ENCODE data around the gene VPS9D1.
"Not testable (repeated sequence)": the region's sequence is repeated elsewhere in the genome, so short reads cannot be mapped to it uniquely, and the experiment has no call there.

VPS9D1 gene

DNA sequence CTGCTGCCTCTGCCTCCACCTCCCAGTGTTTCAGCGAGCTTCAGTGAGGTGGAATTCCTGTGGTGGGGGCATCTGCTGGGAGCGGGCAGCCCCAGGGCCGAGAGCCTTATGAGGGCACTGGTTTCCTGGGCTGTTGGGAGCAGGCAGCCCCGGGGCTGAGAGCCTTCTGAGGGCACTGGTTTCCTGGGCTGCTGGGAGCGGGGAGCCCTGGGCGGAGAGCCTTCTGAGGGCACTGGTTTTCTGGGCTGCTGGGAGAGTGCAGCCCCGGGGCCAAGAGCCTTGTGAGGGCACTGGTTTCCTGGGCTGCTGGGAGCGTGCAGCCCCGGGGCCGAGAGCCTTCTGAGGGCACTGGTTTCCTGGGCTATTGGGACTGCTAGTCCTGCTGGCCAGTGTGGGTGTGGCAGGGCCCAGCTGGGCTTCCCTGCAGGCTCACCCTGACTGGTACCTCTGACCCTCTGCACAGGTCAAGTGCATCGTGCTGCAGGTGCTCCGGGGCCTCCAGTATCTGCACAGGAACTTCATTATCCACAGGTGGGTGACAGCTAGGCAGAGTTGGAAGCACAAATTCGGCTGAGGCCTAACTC is 28.6 kb downstream of the VPS9D1 start:
- no peak for DNase-seq

DNA sequence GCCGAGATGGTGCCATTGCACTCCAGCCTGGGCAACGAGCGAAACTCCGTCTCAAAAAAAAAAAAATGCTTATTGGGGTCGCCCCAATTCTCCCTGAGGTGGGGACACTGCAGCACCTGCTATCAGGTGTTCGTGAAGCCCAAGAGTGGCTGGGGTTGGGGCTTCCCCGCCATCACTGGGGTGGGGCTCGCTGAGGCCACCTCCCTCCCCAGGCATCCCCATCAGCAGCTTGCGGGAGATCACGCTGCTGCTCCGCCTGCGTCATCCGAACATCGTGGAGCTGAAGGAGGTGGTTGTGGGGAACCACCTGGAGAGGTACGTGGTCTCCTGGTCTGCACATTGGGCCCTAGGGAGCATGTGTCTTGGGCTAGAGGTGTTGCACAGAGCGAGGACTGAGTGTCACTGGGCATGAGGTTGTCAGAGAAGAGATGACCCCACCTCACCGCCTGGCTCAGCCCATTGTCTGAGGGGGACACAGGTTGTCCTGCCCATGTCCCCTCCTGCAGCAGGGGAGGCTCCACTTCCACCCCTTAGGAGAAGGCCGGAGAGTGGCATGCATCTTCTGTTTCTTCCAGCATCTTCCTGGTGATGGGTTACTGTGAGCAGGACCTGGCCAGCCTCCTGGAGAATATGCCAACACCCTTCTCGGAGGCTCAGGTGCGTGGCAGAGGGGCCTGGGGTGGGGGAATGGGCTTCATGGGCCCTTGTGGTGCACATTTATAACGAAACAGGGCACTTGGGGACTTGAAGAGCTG is 29.3 kb downstream of the VPS9D1 start:
- DNase-seq, result no peak

DNA sequence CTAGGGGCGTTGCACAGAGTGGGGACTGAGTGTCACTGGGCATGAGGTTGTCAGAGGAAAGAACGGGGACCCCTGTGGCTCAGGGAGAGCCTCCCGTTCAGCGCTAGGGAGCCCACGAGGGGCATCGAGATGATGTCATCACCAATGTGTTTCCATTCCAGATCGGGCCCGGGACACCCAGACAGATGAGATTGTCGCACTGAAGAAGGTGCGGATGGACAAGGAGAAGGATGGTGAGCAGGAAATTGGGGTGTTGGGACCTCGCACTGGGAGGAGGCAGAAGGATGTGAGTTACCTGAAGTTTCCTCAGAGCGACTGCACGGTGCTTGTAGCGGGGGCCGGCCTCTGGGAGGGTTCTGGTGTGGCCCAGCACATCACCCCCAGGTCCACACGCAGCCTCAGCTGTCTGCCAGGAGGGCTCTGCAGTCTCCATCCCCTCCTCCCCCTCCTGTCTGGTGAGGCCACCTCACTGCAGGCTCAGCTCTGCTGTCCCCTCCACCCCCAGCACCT is 30.3 kb downstream of the VPS9D1 start:
- no peak for DNase-seq

DNA sequence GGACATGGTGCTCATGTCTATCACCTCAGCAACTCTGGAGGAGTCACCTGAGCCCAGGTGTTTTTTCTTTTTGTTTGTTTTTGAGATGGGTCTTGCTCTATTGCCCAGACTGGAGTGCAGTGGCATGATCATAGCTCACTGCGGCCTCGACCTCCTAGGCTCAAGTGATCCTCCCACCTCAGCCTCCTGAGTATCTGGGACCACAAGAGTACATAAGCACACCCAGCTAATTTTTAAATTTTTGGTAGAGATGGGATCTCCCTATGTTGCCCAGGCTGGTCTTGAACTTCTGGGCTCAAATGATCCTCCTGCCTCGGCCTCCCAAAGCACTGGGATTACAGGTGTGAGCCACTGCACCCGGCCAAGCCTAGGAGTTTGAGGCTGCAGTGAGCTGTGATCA is 31.1 kb downstream of the VPS9D1 start:
- DNase-seq, result not testable (repeated sequence)

DNA sequence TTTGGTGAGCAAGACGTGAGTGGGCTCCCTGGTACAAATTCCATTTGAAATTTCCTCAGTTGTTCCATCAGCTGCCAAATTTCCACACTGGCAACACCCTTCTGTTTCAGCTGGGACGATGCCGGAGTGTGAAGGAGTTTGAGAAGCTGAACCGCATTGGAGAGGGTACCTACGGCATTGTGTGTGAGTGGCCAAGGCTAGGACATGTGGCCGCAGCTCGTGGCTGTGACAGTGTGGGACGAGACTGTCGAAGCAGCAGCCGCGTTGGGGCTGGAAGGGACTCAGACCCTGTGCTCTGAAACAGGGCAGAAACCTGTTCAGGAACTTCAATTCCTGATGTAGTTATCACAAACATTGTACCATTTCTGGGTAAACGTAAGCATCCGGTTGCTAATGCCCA is 31.6 kb downstream of the VPS9D1 start:
- DNase-seq, result no peak

DNA sequence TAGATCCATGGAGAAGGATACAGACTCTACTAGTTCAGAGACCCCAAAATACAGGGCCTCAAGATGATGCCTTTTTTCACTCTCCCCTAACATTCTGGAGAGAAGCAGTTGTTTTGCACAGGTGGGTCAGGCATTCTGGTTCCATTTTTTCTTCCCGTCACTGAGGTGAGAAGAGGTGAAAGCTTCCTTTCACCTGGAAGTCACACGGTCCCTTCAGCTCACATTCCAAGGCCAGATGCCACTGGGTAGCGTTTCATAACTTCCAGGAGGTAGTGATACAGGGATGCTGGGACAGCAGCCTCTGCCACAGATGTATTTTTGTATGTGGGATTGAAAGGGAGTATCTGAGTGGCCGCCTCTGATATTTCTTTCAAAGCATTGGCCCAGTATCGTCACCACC is 32.3 kb downstream of the VPS9D1 start:
- DNase-seq, result no peak

DNA sequence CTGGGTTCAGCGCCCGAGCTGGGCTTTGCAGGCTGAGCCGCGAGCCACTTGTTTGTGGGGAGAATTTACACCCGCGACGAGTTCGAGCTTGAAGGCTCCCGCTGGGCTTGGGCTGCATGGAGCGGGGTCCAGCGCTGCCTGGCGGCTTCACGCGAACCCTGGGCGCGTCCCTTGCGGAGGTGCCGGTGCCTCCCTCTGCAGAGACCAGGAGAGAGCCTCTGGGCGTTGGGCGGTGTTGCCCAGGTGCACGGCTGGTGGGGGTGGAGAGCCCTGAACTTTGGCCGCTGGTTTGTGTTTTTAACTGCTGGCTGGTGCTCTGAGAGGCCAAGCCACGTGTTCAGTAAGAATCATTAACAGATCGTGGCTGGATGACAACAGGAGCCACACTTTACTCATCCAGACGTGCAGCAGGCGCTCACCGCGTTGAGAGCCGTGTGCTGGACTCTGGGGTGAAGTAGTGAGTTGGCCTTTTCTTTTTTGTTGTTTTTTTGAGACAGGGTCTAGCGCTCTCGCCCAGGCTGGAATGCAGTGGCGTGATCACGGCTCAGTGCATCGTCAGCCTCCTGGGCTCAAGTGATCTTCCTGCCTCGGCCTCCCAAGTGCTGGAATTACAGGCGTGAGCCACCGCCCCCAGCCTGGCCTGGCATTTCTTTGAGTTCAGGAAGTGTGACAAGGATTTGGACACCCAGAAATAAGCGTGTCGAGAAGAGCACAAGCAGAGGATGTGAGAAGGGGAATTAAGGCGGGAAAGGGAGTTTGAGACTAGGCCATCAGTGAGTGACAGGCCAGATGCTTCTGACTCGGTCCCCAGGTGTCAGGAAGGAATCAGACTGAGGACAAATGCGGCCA is 33.4 kb downstream of the VPS9D1 start:
- DNase-seq, result peak; percentile 27

DNA sequence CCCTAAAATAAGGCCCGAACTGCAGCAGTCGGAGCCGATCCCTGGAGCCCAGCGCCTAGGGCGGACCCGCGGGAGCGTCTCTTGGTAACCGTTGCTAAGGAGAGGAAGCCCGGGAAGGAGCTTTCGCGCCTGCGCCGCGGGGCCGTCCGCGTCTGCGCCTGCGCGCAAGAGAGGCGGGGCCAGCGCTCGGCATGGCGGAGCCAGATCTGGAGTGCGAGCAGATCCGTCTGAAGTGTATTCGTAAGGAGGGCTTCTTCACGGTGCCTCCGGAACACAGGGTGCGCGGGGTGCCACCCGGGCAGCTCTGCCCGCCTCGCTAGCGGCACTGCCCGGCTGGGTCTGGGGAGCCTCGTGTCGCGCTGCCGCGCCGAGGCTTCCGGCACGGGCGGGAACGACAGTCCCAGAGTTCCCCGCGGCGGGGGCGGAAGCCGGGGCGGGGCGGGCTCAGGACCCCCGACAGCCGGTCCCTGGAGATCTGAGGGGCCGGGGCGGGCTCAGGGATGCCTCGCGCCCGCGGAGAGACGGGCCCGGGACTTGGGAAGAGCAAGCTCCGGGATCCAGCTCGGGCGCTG is 34.1 kb downstream of the VPS9D1 start, which contains the start of gene CDK10:
CDK10 (plus strand) TSS at position 170 of the 572 bp plus-strand sequence; CDS start at position 192, 22 bp downstream.
- DNase-seq, result peak; percentile 67

DNA sequence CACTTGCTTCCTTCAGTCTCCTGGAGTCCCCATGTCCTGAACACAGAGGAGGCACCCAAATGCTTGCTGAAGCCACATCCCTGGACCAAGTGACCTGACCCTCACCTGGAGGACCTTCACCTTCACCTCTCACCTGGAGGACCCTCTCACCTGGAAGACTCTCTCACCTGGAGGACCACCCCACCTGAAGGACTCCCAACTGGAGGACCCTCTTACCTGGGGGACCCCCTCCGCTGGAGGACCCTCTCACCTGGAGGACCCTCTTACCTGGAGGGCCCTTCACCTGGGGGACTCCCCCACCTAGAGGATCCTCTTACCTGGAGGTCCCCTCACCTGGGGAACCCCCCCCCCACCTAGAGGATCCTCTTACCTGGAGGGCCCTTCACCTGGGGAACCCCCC is 34.8 kb downstream of the VPS9D1 start:
- no peak for DNase-seq

DNA sequence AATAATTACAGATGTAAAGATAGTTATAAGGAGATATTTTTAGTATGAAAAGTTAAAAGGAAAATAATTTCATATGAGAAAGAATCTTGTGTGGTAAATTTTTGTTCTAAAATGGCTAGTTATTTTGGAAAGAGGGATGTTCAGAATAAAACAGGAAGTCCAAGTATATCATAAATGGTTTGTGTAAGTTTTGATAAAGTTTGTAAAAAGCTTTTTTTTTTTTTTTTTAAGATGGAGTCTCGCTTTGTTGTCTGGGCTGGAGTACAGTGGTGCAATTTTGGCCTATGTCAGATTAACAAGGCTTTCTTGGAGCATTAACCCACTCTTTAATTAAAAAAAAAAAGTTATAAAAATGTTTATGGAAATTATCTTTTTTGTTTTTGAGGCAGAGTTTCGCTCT is 42.4 kb downstream of the VPS9D1 start:
- no peak for DNase-seq

DNA sequence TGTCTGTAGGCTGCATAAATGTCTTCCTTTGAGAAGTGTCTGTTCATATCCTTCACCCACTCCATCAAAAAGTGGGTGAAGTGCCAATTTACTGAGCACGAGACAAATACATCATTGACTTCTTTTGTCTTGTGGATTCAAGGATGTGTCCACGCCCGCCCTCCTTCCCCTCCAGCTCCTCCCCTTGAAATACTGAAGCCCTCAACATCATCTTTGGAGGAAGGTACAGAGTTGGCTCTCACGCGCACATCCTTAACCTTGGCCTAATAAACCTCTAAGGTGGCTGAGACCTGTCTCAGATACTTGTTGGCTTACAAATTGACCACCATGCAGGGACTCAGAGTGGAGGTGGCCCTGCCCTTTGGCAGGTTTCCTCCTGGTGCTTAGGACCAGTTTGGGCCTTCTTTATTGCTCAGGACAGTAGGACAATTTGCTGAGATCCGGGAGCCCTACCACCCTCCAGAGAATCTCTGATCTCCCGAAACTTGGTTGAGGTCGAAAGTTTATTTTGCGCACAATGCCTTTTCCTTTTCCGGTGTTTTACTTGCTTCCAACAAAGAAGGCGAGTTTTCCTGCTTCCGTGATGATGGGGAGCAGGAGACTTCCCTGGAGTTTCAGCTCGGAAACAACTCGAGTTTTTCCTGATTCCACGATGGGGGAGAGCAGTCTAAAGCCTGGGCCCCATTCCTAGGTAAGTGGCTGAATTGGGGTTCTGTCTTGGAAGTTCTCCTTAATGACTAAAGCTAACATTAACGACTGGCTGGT is 48.3 kb downstream of the VPS9D1 start:
- DNase-seq, result no peak

DNA sequence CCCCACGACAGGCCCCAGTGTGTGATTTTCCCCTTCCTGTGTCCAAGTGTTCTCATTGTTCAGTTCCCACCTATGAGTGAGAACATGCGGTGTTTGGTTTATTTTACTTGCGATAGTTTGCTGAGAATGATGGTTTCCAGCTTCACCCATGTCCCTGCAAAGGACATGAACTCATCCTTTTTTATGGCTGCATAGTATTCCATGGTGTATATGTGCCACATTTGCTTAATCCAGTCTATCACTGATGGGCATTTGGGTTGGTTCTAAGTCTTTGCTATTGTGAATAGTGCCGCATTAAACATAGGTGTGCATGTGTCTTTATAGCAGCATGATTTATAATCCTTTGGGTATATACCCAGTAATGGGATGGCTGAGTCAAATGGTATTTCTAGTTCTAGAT is 49.1 kb downstream of the VPS9D1 start:
- DNase-seq, result not testable (repeated sequence)

DNA sequence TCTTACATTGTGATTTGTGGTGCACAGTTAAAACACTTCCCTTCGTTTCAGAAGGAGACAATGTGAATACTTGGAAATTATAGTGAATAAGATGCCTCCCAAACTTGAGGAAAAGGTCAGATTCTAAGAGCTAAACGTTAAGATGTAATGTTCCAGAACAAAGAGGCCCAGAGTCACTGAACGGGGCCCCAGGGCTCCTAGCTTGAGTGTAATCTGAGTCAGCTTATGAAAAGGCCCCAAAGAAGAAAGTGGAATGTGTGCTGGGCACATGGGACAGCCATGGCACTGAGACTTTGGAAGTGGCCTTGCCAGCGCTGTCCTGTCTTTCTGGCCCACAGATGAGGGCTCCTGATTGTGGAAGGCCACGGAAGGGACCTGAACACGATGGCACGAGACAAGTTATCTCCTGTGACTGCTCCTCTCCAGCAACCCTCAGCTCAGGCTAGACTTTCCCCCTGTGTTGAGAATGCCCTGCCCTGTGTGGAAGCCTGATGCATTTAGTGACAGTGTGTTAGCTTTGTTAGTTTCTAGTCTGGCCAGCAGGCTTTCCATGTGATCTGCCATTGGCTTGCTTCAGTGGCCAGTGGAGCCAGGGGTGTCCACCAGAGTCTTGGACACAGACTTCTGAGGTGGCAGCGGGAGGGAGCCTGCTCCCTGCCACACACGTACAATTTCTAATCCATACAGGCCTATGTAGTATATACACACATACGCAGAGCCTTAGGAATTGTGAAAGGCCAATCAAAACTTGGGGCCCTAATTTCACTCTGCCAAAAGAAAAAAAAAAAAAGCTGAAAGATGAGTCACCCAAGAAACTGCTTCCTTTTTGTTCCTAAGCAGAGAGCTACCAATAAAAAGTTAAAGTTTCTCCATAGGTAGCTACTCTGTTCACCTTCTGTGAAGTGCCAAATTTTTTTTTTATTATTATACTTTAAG is 49.9 kb downstream of the VPS9D1 start:
- DNase-seq, result no peak

DNA sequence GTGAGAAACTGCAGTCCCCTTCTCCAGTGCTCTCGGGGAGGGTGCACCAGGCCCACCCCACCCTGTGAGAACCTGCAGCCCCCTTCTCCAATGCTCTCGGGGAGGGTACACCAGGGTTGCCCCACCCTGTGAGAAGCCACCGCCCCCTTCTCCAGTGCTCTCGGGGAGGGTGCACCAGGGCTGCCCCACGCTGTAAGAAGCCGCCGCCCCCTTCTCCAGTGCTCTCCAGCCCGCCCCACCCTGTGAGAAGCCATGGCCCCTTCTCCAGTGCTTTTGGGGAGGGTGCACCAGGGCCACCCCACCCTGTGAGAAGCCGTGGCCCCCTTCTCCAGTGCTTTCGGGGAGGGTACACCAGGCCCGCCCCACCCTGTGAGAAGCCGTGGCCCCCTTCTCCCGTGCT is 50.9 kb downstream of the VPS9D1 start:
- DNase-seq, result no peak

DNA sequence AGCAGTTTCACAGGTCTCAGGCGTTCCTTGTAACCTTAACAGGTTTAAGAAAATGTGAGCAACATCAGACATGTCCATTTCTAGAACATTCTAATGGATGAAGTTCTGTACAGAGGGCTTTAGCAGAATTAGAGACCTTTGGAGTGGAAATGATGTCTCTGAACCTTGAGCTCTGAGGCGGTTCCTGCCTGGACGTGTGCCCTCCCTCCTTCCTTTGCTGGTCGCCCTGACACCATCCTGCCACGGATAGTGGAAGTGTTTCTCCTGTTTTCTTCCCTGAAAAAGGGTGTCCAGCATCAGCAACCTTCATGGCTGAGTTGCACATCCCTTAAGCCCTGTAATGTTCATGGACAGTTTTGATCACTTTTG is 51.9 kb downstream of the VPS9D1 start:
- no peak for DNase-seq

DNA sequence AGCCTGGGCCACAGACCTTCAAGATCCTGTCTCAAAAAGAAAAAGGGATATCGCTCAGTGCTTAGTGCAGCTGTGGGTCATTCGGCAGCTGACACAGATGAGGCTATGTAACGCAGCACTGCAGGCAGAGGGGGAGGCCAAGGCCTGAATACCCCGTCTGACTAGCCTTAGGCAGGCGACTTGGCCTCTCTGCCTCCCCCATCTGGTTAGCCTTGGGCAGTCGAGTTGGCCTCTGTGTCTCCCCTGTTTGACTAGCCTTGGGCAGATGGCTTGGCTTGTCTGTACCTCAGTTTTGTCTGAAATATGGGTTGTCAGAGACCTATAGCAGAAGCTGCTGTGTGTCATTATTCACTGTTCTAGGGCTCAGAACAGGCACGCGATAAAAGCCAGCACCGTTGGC is 53.1 kb downstream of the VPS9D1 start:
- no peak for DNase-seq

DNA sequence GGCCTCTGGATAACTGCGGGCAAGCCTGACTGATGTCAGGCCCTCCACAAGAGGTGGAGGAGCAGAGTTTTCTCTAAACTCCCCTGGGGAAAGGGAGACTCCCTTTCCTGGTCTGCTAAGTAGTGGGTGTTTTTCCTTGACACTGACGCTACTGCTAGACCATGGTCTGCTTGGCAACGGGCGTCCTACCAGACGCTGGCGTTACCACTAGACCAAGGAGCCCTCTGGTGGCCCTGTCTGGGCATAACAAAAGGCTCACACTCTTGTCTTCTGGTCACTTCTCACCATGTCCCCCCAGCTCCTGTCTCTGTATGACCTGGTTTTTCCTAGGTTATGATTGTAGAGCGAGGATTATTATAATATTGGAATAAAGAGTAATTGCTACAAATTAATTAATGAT is 53.7 kb downstream of the VPS9D1 start:
- DNase-seq, result not testable (repeated sequence)

DNA sequence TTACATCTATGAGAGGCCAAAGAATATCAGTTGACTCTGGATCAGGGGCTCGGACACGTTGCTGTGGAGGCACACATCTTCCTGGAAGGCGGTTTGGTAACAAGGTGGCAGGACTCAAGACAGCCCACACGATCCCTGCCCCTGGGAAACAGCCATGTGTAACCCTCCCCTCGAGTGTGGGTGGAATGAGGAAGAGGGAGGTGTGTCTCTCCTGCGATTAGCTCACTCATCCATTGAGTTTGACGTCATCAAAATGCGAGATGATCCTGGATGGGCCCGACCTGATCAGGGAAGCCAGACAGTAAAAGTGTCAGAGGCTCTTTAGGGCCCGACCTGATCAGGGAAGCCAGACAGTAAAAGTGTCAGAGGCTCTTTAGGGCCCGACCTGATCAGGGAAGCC is 56.5 kb downstream of the VPS9D1 start:
- not testable (repeated sequence) for DNase-seq

DNA sequence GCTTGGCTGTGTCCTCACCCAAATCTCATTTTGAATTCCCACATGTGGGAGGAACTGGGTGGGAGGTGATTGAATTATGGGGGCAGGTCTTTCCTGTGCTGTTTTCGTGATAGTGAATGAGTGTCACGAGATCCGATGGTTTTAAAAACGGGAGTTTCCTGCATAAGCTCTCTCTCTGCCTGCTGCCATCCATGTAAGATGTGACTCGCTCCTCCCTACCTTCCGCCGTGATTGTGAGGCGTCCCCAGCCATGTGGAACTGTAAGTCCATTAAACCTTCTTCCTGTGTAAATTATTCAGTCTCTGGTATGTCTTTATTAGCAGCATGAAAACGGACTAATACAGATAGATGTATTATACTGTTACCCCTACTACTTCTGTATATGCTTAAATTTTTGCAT is 59.5 kb downstream of the VPS9D1 start:
- no peak for DNase-seq

DNA sequence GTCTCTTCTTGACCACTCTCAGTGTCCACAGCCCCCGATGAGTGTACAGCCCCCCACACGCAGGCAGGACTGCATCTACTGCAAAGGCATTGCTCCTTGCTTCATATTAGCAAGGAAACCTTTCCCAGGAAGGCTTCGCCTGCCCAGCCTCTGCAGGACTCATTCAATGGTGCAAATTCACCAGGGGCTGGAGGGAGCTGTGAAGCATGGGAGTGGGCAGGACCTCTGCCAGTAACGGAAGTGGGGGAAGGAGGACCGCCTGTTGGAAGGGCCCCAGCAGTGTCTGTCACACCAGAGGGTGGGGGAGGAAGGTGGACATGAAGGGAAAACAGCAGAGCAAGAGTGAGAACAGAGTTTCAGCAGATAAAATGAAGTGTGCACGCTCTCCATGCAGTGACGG is 60.6 kb downstream of the VPS9D1 start:
- DNase-seq, result no peak

DNA sequence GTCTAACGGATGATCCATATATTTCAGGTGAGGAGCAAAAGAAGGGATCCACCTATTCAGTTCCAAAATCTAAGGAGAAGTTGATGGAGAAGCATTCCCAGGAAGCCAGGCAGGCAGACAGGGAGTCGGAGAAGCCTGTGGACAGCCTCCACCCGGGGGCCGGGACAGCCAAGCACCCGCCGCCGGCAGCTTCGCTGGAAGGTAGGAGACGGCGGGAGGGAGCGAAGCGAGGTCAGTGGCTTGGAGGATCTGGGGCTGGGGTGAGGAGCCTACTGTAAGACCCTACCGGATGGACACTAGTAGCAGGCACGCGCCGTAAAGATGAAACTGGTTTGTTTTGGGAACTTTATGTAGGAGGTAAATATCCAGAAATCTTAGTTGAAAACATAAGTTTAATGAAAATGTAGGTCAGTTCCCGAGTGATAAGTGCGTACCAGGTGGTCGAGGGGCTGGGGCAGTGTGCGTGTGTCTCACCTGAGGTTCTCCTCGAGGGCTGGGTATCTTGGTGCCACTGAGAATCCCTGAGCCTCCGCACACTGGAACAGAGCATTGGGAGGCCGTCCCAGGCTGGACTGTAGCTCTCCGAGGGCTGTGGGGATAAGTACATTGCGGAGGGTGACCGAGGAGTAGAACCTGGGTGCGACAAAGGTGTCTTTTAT is 62.3 kb downstream of the VPS9D1 start:
- no peak for DNase-seq

Measured in NCI-H1105 treated with DMSO at 0.1 percent for 48 hours (cell line).